ENCODE results near the gene RAP1B. TPM values are rescaled to one million over a fixed set of nuclear protein-coding genes. Genes with fewer than 3 reads are reported as not detected.

RAP1B gene
- polyA plus RNA-seq, 1 donor (not counting 4 experiments of a cell fraction or from before 2014, with no cell fraction given): 274 TPM

- Histone ChIP-seq H3K4me1 (ENCODE audit: control insufficient read depth, extremely low read depth, insufficient read depth, low read length) (peaks cover 28% of the 10 kb centered on the region), H3K9me1 (ENCODE audit: control insufficient read depth, extremely low read depth, insufficient read depth, low read length) (peaks cover 3% of the 10 kb centered on the region), H3K9ac (ENCODE audit: control insufficient read depth, extremely low read depth, insufficient read depth, low read length) (no peak overlapping the region), H3K9me3 (ENCODE audit: control insufficient read depth, low read depth, low read length) (no peaks in the 10 kb centered on the region), H3K27me3 (ENCODE audit: control insufficient read depth, extremely low read depth, insufficient read depth, low read length) (no peaks in the 10 kb centered on the region), H3K27ac (ENCODE audit: control insufficient read depth, insufficient read depth, low read length) (peak overlapping the region; percentile 4), H4K20me1 (ENCODE audit: control insufficient read depth, extremely low read depth, insufficient read depth, low read length) (peaks cover 25% of the 10 kb centered on the region), H2AFZ (ENCODE audit: control insufficient read depth, low read length) (no peak overlapping the region), H3K79me2 (ENCODE audit: control insufficient read depth, insufficient read depth, low read length) (peaks cover 99% of the 10 kb centered on the region), H3K4me3 (ENCODE audit: control insufficient read depth in 2 of 3, extremely low read depth in 1 of 3, insufficient read depth in 2 of 3, low read depth in 1 of 3, low read length in 3 of 3) (no peak overlapping the region), H3K36me3 (ENCODE audit: control insufficient read depth in 2 of 2, extremely low read depth in 1 of 2, insufficient read depth in 2 of 2, low read length in 2 of 2) (peaks cover 3 to 19% of the 10 kb centered on the region in 2 experiments), H3K4me2 (ENCODE audit: control insufficient read depth, extremely low read depth, insufficient read depth, low read depth, low read length) (peak overlapping the region; percentile 8)
- DNase-seq (ENCODE audit: low read depth, low spot score): no peak
- no peak for TF ChIP-seq CTCF (optimal IDR thresholded peaks at IDR 0.05 in 1 of 3, IDR thresholded peaks at IDR 0.05 in 1 of 3, conservative IDR thresholded peaks at IDR 0.05 in 1 of 3; ENCODE audit: extremely low read depth in 1 of 3, insufficient read depth in 2 of 3, low read length in 3 of 3)
- no peak for TF ChIP-seq EZH2 (IDR thresholded peaks at IDR 0.05; ENCODE audit: low read length)
- FAIRE-seq: peak; percentile 57
- dilution Hi-C loops (cut with MboI; ENCODE audit: extremely low pct_ligation_motif_present, low sequenced_read_pairs): no loop called here
These were observed 11.6 kb downstream of the RAP1B start for GRCh38 chr12:68622250-68622649.

GRCh38 chr12:68623059-68623458 is 12.4 kb downstream of the RAP1B start:
- H3K27me3 ChIP-seq (ENCODE audit: control insufficient read depth, extremely low read depth, insufficient read depth, low read length): no peaks in the 10 kb centered on the region
- dilution Hi-C loops (cut with MboI; ENCODE audit: extremely low pct_ligation_motif_present, low sequenced_read_pairs): no loop called here
- H2AFZ ChIP-seq (ENCODE audit: control insufficient read depth, low read length): no peak overlapping the region
- FAIRE-seq (no peak), DNase-seq (ENCODE audit: low read depth, low spot score) (no peak)
- H3K4me1 ChIP-seq (ENCODE audit: control insufficient read depth, extremely low read depth, insufficient read depth, low read length): peaks cover 26% of the 10 kb centered on the region
- H3K27ac ChIP-seq (ENCODE audit: control insufficient read depth, insufficient read depth, low read length): no peak overlapping the region
- peaks cover 20% of the 10 kb centered on the region for H4K20me1 ChIP-seq (ENCODE audit: control insufficient read depth, extremely low read depth, insufficient read depth, low read length)
- H3K4me3 ChIP-seq (ENCODE audit: control insufficient read depth in 2 of 3, extremely low read depth in 1 of 3, insufficient read depth in 2 of 3, low read depth in 1 of 3, low read length in 3 of 3): no peak overlapping the region
- H3K4me2 ChIP-seq (ENCODE audit: control insufficient read depth, extremely low read depth, insufficient read depth, low read depth, low read length): no peak overlapping the region
- H3K9me1 ChIP-seq (ENCODE audit: control insufficient read depth, extremely low read depth, insufficient read depth, low read length): peaks cover 3% of the 10 kb centered on the region
- H3K79me2 ChIP-seq (ENCODE audit: control insufficient read depth, insufficient read depth, low read length): peaks cover 99% of the 10 kb centered on the region
- H3K9ac ChIP-seq (ENCODE audit: control insufficient read depth, extremely low read depth, insufficient read depth, low read length): no peak overlapping the region
- no peak for TF ChIP-seq CTCF (optimal IDR thresholded peaks at IDR 0.05 in 1 of 3, IDR thresholded peaks at IDR 0.05 in 1 of 3, conservative IDR thresholded peaks at IDR 0.05 in 1 of 3; ENCODE audit: extremely low read depth in 1 of 3, insufficient read depth in 2 of 3, low read length in 3 of 3)
- no peak for TF ChIP-seq EZH2 (IDR thresholded peaks at IDR 0.05; ENCODE audit: low read length)
- H3K9me3 ChIP-seq (ENCODE audit: control insufficient read depth, low read depth, low read length): no peaks in the 10 kb centered on the region
- peaks cover 4 to 25% of the 10 kb centered on the region in 2 experiments for H3K36me3 ChIP-seq (ENCODE audit: control insufficient read depth in 2 of 2, extremely low read depth in 1 of 2, insufficient read depth in 2 of 2, low read length in 2 of 2)
